A673 (cell line): ENCODE measurements around the gene HDDC2.
"Not testable (repeated sequence)": the region's sequence is repeated elsewhere in the genome, so short reads cannot be mapped to it uniquely, and the experiment has no call there.

Source experiments
- CTCF ChIP-seq: fragments of 300-800, 200-600 bp; sonication (generic); conservative IDR thresholded peaks from 2 replicates; pipeline ENCODE4 v1.5.1; 2017; ENCODE audit warnings: low read depth, mild to moderate bottlenecking, antibody characterized with exemption, low read length, moderate library complexity, mixed read lengths
- EZH2 ChIP-seq: fragments of 200-600 bp; sonication (generic); IDR thresholded peaks from 2 replicates; pipeline ENCODE4 v1.6.1; 2017; ENCODE audit warnings: borderline replicate concordance, low read depth, mild to moderate bottlenecking, mixed read lengths, antibody characterized with exemption, low read length; ENCODE audit not compliant: poor library complexity, severe bottlenecking

DNA sequence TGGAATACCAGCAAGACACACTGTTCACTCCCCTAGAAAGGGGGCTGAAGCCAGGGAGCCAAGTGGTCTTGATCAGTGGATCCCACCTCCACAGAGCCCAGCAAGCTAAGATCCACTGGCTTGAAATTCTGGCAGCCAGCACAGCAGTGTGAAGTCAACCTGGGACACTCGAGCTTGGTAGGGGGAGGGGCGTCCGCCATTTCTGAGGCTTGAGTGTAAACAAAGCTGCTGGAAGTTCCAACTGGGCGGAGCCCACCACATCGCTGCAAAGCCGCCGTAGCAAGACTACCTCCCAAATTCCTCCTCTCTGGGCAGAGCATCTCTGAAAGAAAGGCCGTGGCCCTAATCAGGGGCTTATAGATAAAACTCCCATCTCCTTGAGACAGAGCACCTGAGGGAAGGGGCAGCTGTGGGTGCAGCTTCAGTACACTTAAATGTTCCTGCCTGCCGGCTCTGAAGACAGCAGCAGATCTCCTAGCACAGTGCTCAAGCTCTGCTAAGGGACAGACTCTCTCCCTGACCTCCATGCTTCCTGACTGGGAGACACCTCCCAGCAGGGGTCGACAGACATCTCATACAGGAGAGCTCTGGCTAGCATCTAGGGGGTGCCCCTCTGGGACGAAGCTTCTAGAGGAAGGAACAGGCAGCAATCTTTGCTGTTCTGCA lies 21.3 kb downstream of the HDDC2 start:
- not testable (repeated sequence) for TF ChIP-seq EZH2, CTCF
